ENCODE results near the gene DNAL4.

- TF ChIP-seq YY1 (IDR thresholded peaks at IDR 0.05; ENCODE audit: low read depth, low read length), result no peak
- TF ChIP-seq NFYA (IDR thresholded peaks at IDR 0.05; ENCODE audit: borderline replicate concordance, low read depth, low read length), result no peak
These were observed 20.5 kb downstream of the DNAL4 start for GRCh38 chr22:38773363-38773946.
